ENCODE data around the gene RFX4. TPM values are rescaled to one million over a fixed set of nuclear protein-coding genes. Genes with fewer than 3 reads are reported as not detected.
"Not testable (repeated sequence)": the region's sequence is repeated elsewhere in the genome, so short reads cannot be mapped to it uniquely, and the experiment has no call there.

The RFX4 gene
- total RNA-seq, 1 donor from 2014 or later, result not detected

DNA sequence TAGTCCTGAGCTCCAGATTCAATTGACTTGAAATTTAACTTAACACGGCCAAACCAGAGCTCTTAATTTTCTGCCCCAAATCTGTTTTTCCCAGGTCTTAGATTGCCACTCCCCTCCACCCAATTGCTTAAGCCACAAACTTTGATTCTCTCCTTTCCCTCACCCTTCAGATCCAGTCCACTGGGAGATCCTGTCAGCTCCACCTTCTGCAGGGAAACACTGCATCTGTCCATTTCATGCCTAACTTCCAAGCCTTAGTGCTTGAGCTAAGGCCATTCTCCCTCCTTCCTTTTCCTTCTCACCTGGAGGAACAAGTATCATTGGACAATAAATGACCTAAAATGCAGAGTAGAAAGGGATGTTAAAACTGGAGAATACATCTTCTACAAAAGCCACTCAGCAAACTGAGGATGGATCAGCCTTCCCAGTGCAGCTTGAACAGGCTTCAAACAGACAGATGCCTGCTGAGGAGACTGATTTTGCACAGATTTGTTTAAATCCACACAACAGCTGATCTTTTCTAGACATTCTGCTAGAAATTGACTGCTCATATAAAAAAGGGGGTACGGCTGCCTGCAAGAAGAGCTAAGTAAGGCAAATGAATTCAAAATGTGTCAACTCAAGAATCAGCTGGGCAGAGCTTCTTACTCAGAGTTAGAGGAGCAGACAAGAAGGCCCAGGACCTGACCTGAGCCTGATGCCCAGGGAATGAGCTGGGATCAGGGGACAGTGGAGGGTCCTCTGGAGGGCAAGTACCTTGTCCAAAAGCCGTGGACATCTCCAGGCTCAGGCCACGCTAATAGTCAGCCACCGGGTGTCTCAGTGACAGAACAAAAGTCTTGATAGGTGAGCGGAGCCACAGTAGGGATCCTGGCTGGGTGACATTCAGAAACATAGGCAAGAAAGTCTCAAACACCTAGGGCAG, 110.4 kb downstream of the RFX4 start:
- DNase-seq, result no peak

DNA sequence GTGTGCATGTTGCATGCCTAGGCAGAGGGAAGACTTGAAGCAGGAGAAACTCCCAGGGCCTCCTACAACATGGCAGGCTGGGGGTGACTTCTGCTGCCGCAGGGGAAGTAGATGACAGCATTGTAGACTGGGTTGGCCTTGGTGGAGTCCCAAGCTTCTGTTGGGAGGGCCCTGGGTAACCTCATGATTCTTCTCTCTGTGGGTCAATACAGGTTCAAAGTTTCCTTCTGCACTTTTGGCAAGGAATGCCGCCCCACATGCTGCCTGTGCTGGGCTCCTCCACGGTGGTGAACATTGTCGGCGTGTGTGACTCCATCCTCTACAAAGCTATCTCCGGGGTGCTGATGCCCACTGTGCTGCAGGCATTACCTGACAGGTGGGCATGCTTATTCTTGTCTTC, 113.3 kb downstream of the RFX4 start:
- no peak for DNase-seq

DNA sequence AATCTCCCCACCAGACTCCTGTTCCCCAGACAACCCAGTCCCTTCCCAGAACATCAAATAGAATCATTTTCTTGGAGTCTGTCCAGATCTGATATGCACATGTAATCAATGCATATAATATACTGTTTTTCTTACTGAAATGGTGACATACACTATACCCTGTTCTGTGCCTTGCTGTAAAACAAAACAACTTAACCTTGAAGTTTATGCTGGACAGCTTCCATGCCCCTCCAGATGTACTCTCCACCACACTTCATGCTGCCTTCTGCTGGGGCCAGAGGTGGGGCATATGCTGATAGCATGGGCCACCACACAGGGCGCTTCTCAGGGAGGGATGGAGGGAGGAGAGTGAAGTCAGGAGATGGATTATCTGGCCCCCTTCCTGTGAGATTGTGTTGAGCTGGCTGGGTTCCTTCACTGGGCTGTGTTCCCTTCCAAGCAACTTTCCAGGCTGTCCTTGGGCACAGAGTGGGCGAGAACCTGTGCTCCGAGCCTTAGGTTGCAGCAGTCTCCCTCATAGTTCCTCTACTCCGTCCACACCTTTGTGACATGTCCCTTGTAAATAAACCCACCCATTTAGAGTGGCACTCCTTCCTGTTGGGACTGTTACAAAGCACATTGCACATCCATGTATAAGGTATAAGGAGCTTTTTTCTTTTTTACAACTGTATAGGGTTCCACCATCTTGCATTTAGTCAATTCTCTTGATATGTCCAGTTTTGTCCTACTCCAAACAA, 114.0 kb downstream of the RFX4 start:
- DNase-seq, result no peak

GRCh38 chr12:106704081-106704480, 121.3 kb downstream of the RFX4 start:
- no peak for DNase-seq

DNA sequence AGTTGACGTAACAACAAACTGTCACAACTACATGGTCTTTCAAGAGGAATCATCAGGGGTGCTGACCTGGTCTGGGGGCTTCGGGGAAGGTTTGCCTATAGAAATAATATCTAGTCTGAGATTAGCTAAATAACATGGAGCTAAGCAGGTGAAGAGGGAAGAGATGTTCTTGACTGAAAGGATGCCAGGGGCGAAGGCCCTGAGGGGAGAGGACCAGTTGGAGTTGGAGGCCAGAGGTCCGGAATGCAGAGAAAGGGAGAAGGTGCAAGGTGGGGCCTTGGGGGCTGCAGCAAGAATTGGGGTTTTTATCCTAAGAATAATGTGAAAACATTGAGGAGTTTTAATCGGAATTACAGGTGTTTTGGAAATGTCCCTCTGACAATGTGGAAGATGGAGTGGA, 123.2 kb downstream of the RFX4 start:
- DNase-seq, result no peak

GRCh38 chr12:106709068-106709511, 126.3 kb downstream of the RFX4 start:
- DNase-seq, result no peak

- DNase-seq, result no peak
Observed at GRCh38 chr12:106710143-106710893, 127.5 kb downstream of the RFX4 start.

DNA sequence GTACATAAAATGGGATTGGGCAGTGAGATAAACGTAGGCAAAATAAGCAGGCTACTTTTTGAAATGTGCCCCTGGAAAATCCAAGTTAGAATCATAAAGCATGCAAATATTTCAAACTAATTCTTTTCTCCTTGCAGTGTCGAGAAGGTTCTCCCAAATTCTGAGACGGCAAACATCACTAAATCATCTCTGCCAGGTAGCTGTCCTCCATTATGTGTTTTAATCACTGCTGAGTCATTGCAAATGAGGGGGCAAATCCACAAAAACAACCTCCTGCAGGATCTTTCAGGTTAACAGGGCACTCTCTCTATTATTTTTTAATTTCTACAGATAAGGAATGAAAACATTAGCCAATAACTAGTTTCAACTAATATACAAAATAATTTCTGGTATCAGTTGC, 128.5 kb downstream of the RFX4 start:
- no peak for DNase-seq

GRCh38 chr12:106712768-106713167, 130.0 kb downstream of the RFX4 start:
- no peak for DNase-seq

GRCh38 chr12:106714926-106715325, 132.1 kb downstream of the RFX4 start:
- no peak for DNase-seq

GRCh38 chr12:106715582-106715981, 132.8 kb downstream of the RFX4 start:
- no peak for DNase-seq

GRCh38 chr12:106717673-106718072, 134.9 kb downstream of the RFX4 start:
- no peak for DNase-seq

DNA sequence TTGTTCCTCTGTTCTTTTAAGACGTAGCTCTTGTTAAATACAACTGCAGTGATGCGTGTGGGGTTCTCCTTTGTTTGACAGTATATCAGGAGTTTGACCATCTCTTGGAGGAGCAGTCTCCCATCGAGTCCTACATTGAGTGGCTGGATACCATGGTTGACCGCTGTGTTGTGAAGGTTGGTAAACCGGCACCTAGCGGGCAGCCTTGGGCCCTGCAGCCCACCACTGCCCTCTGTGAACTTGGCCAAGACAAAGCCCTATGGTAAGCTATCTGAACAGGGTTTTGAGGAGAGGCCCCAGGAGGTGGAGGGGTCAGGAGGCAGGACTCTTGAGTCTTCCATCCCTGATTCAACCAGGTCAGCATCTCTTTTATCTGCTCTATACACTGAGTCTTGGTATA, 137.1 kb downstream of the RFX4 start:
- DNase-seq, result no peak

DNA sequence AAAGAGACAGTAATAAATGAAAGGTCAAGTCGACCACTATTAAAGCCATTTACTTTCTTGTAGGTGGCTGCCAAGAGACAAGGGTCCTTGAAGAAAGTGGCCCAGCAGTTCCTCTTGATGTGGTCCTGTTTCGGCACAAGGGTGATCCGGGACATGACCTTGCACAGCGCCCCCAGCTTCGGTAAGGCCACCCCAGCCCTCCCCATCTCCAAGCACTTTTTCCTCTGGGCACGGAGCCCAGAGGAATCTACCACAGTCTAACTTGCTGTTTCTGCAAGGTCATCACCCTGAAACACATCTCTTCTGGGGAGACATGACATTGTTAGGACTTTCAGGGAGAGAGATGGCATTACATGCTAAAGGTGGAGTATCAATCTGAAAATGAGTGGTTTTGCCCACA, 137.9 kb downstream of the RFX4 start:
- DNase-seq, result no peak

- DNase-seq, result no peak
Observed at GRCh38 chr12:106721915-106722314, 139.1 kb downstream of the RFX4 start.

- no peak for DNase-seq
Observed at GRCh38 chr12:106722837-106723236, 140.0 kb downstream of the RFX4 start.

GRCh38 chr12:106723416-106723815, 140.6 kb downstream of the RFX4 start:
- DNase-seq, result no peak

DNA sequence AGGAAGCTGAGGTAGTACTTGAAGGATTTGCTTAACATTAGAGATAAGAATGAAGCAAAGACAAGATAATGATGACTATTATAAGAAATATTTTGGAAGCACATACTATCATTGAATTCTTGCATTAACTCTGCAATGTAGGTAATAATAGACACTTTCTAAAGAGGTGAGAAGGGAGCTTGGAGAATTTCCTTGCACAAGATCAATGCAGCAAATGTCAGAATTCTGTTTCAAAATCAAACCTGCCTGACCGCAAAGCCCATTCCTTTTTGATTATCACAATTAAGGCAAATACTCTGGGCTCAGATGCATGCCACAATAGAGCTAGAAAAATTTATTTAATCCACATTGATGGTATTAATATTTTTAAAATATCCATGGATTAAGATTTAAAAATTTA, 141.3 kb downstream of the RFX4 start:
- no peak for DNase-seq

DNA sequence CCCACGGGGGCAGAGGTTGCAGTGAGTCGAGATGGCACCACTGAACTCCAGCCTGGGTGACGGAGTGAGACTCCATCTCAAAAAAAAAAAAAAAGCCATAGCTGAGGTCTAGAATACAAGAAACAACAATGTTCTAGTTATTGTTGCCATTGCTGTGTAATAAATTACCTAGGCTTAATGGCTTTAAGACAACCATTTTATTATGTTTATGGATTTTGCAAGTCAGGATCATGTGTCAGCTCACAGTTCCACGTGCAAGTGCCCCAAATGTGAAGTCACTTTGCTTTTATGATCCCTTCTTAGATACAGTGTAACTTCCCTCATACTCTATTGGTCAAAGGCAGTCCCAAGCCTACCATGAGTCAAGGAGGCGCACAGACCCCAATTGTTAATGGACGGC, 142.1 kb downstream of the RFX4 start:
- DNase-seq, result no peak

DNA sequence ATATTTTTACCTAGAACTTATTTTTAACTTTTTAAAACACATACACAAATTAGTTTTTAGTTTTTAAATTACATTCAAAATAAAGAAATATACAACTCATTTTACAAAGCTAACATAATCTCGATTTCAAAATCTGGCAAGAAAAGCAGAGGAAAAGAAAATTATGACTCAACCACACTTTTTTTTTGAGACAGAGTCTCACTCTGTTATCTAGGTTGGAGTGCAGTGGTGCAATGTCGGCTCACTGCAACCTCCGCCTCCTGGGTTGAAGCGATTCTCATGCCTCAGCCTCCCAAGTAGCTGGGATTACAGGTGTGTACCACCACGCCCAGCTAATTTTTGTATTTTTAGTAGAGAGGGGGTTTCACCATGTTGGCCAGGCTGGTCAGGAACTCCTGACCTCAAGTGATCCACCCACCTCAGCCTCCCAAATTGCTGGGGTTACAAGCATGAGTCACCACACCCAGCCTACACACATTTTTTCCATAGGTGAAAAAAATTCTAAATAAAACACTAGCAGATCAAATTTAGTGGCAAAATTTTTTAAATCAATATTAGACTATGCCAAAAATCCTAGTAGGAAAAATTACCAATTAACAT, 143.9 kb downstream of the RFX4 start:
- DNase-seq, result not testable (repeated sequence)

DNA sequence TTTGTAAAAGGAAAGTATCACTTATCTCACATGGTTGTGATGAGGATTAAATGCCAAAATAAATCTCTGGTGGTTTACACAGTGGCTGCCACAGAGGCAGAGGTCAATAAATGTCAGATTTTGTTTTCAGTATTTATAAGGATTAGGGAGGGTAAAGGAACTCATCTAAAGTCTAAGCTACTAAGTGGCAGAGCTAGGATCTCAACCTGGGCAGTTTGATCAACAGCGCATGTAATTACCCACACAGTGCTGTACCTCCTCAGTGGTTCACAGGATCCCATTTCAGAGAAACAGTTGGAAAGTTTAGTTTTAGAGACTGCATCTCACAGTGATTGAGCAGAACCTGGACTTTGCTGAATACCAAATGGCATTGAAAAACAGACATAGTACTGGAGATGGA, 146.8 kb downstream of the RFX4 start:
- no peak for DNase-seq

GRCh38 chr12:106732890-106733289, 150.1 kb downstream of the RFX4 start:
- no peak for DNase-seq

GRCh38 chr12:106733660-106734059, 150.9 kb downstream of the RFX4 start:
- no peak for DNase-seq

Measured in dermis blood vessel endothelial cell (primary cell).